NCI-H1694 (cell line): ENCODE results near the gene FBL.

Source experiments
- DNase-seq: peaks from one replicate; lab custom pipeline; 2025; lab: John Stamatoyannopoulos, UW

Gene FBL

GRCh38 chr19:39842693-39843435 is 3.3 kb downstream of the FBL start:
- no peak for DNase-seq

- DNase-seq = no peak
These were observed 5.1 kb downstream of the FBL start for GRCh38 chr19:39841041-39841440.

- DNase-seq = no peak
These were observed 5.7 kb downstream of the FBL start for GRCh38 chr19:39840492-39840891.

- no peak for DNase-seq
These were observed 6.4 kb downstream of the FBL start for GRCh38 chr19:39839678-39840327.

- DNase-seq = no peak
These were observed 7.6 kb downstream of the FBL start for GRCh38 chr19:39838569-39838968.

- DNase-seq = no peak
These were observed 8.2 kb downstream of the FBL start for GRCh38 chr19:39837978-39838377.

- no peak for DNase-seq
These were observed 11.8 kb downstream of the FBL start for GRCh38 chr19:39834287-39834841.

GRCh38 chr19:39833464-39834286 is 12.5 kb downstream of the FBL start, which contains the start of gene DYRK1B:
DYRK1B (minus strand) TSS chr19:39834162; CDS start chr19:39831867, 2,295 bp downstream.
- DNase-seq = peak; percentile 80

- no peak for DNase-seq
These were observed 13.1 kb downstream of the FBL start for GRCh38 chr19:39833160-39833463.

- no peak for DNase-seq
These were observed 13.7 kb downstream of the FBL start for GRCh38 chr19:39832341-39833083.

GRCh38 chr19:39831679-39832078 is 14.5 kb downstream of the FBL start:
- DNase-seq = no peak

GRCh38 chr19:39830847-39831246 is 15.3 kb downstream of the FBL start:
- DNase-seq = no peak

GRCh38 chr19:39830406-39830805 is 15.8 kb downstream of the FBL start:
- DNase-seq = no peak

- no peak for DNase-seq
These were observed 16.4 kb downstream of the FBL start for GRCh38 chr19:39829702-39830275.

- DNase-seq = no peak
These were observed 17.5 kb downstream of the FBL start for GRCh38 chr19:39828654-39829032.

GRCh38 chr19:39828015-39828653 is 18.0 kb downstream of the FBL start:
- DNase-seq = no peak

- no peak for DNase-seq
These were observed 19.0 kb downstream of the FBL start for GRCh38 chr19:39827216-39827615.

- no peak for DNase-seq
These were observed 19.8 kb downstream of the FBL start for GRCh38 chr19:39826311-39826945.

GRCh38 chr19:39825531-39826076 is 20.6 kb downstream of the FBL start:
- no peak for DNase-seq

GRCh38 chr19:39825093-39825463 is 21.1 kb downstream of the FBL start:
- DNase-seq = no peak
